BLaER1 treated with 17β-estradiol and CSF1 and Interleukin-3, amounts not matched to agents 10 nM and 100 nM (cell line): ENCODE data around the gene MED15.

Experiments
- H3K27ac ChIP-seq, 11 experiments: shearing (Covaris generic); formaldehyde crosslinking; 2 replicates each; pipeline ENCODE4 v1.8.1; 2022
- H3K27me3 ChIP-seq, 11 experiments: shearing (Covaris generic); formaldehyde crosslinking; 2 replicates each; pipeline ENCODE4 v1.8.1; 2022
- H3K36me3 ChIP-seq, 11 experiments: shearing (Covaris generic); formaldehyde crosslinking; 2 replicates each; pipeline ENCODE4 v1.8.1; 2022
- H3K4me1 ChIP-seq, 10 experiments: shearing (Covaris generic); formaldehyde crosslinking; 2 replicates each; pipeline ENCODE4 v1.8.1; 2022
- H3K4me2 ChIP-seq, 11 experiments: shearing (Covaris generic); formaldehyde crosslinking; 2 replicates each; pipeline ENCODE4 v1.8.1; 2022
- H3K4me3 ChIP-seq, 10 experiments: shearing (Covaris generic); formaldehyde crosslinking; 2 replicates each; pipeline ENCODE4 v1.8.1; 2022
- H3K9ac ChIP-seq, 11 experiments: shearing (Covaris generic); formaldehyde crosslinking; 2 replicates each; pipeline ENCODE4 v1.8.1; 2022
- H3K9me3 ChIP-seq, 11 experiments: shearing (Covaris generic); formaldehyde crosslinking; replicated peaks in 1 of 11; 2 replicates each; pipeline ENCODE4 v1.8.1; 2022
- H4K20me1 ChIP-seq, 11 experiments: shearing (Covaris generic); formaldehyde crosslinking; 2 replicates each; pipeline ENCODE4 v1.8.1; 2022
- Cebpa-rat ChIP-seq, 11 experiments: shearing (Covaris generic); IDR thresholded peaks; 2 replicates each; pipeline ENCODE4 v1.8.1; 2022

Gene MED15

GRCh38 chr22:20582520-20583361 is 75.3 kb downstream of the MED15 start:
- Histone ChIP-seq H3K4me1 (peaks cover 0 to 21% (median 14%) of the 10 kb centered on the region in 10 experiments; a peak in 14 of 20 replicates), H3K36me3 (peaks cover 96 to 100% (median 100%) of the 10 kb centered on the region in 11 experiments), H3K27ac (no peak overlapping the region), H3K4me2 (no peak overlapping the region), H3K4me3 (no peak overlapping the region), H4K20me1 (peaks cover 50 to 100% (median 95%) of the 10 kb centered on the region in 11 experiments), H3K9ac (0 out of 22 replicates have a peak overlapping the region, but pooled peaks of 1 of the 11 experiments have one; percentile 24), H3K9me3 (no peaks in the 10 kb centered on the region), H3K27me3 (no peaks in the 10 kb centered on the region)
- no peak for TF ChIP-seq Cebpa-rat (IDR thresholded peaks at IDR 0.05)

- H3K27me3 ChIP-seq, result no peaks in the 10 kb centered on the region
- TF ChIP-seq Cebpa-rat (IDR thresholded peaks at IDR 0.05), result no peak
- no peak overlapping the region for H3K4me2 ChIP-seq
- H4K20me1 ChIP-seq, result peaks cover 48 to 100% (median 94%) of the 10 kb centered on the region in 11 experiments
- 0 out of 22 replicates have a peak overlapping the region, but pooled peaks of 1 of the 11 experiments have one; percentile 24 for H3K9ac ChIP-seq
- peaks cover 90 to 100% (median 96%) of the 10 kb centered on the region in 11 experiments for H3K36me3 ChIP-seq
- H3K4me3 ChIP-seq, result no peak overlapping the region
- H3K4me1 ChIP-seq, result peaks cover 0 to 21% (median 14%) of the 10 kb centered on the region in 10 experiments; a peak in 10 of 20 replicates
- no peaks in the 10 kb centered on the region for H3K9me3 ChIP-seq
- H3K27ac ChIP-seq, result no peak overlapping the region
Observed at GRCh38 chr22:20583471-20583922, 76.1 kb downstream of the MED15 start.

- Histone ChIP-seq H3K36me3 (peaks cover 82 to 93% (median 89%) of the 10 kb centered on the region in 11 experiments), H4K20me1 (peaks cover 41 to 100% (median 91%) of the 10 kb centered on the region in 11 experiments)
- no peak for TF ChIP-seq Cebpa-rat (IDR thresholded peaks at IDR 0.05)
Observed at GRCh38 chr22:20584029-20584871, 76.8 kb downstream of the MED15 start.

GRCh38 chr22:20584872-20585638 is 77.6 kb downstream of the MED15 start:
- Histone ChIP-seq H3K4me3 (no peak overlapping the region), H3K27me3 (no peaks in the 10 kb centered on the region), H3K27ac (no peak overlapping the region), H3K36me3 (peaks cover 74 to 85% (median 81%) of the 10 kb centered on the region in 11 experiments), H3K4me2 (no peak overlapping the region), H3K9ac (no peak overlapping the region), H3K9me3 (no peaks in the 10 kb centered on the region), H3K4me1 (peaks cover 0 to 16% (median 6%) of the 10 kb centered on the region in 10 experiments; a peak in 9 of 20 replicates), H4K20me1 (peaks cover 32 to 100% (median 83%) of the 10 kb centered on the region in 11 experiments)
- TF ChIP-seq Cebpa-rat (IDR thresholded peaks at IDR 0.05), result no peak

More at GRCh38 chr22:20584029-20584871, 76.8 kb downstream of the MED15 start:
- H3K4me2 ChIP-seq, result no peak overlapping the region
- no peak overlapping the region for H3K9ac ChIP-seq
- peaks cover 0 to 21% (median 13%) of the 10 kb centered on the region in 10 experiments; a peak in 10 of 20 replicates for H3K4me1 ChIP-seq
- H3K27ac ChIP-seq, result no peak overlapping the region
- no peaks in the 10 kb centered on the region for H3K27me3 ChIP-seq
- no peak overlapping the region for H3K4me3 ChIP-seq
- H3K9me3 ChIP-seq, result no peaks in the 10 kb centered on the region

- no peaks in the 10 kb centered on the region for H3K27me3 ChIP-seq
- no peak overlapping the region for H3K4me2 ChIP-seq
- no peak overlapping the region for H3K27ac ChIP-seq
- no peak overlapping the region for H3K9ac ChIP-seq
- H3K36me3 ChIP-seq, result peaks cover 68 to 77% (median 73%) of the 10 kb centered on the region in 11 experiments
- peaks cover 0 to 15% (median 4%) of the 10 kb centered on the region in 10 experiments; a peak in 10 of 20 replicates for H3K4me1 ChIP-seq
- no peak for TF ChIP-seq Cebpa-rat (IDR thresholded peaks at IDR 0.05)
- no peak overlapping the region for H3K4me3 ChIP-seq
- peaks cover 25 to 100% (median 76%) of the 10 kb centered on the region in 11 experiments for H4K20me1 ChIP-seq
- H3K9me3 ChIP-seq, result no peaks in the 10 kb centered on the region
Observed at GRCh38 chr22:20585639-20586402, 78.4 kb downstream of the MED15 start.

GRCh38 chr22:20586403-20586745 is 79.0 kb downstream of the MED15 start:
- no peaks in the 10 kb centered on the region for H3K9me3 ChIP-seq
- H4K20me1 ChIP-seq, result peaks cover 19 to 99% (median 70%) of the 10 kb centered on the region in 11 experiments
- peaks cover 0 to 14% (median 4%) of the 10 kb centered on the region in 10 experiments; a peak in 9 of 20 replicates for H3K4me1 ChIP-seq
- no peak overlapping the region for H3K4me2 ChIP-seq
- H3K9ac ChIP-seq, result no peak overlapping the region
- H3K27ac ChIP-seq, result no peak overlapping the region
- TF ChIP-seq Cebpa-rat (IDR thresholded peaks at IDR 0.05), result no peak
- peaks cover 64 to 72% (median 67%) of the 10 kb centered on the region in 11 experiments for H3K36me3 ChIP-seq
- H3K4me3 ChIP-seq, result no peak overlapping the region
- H3K27me3 ChIP-seq, result no peaks in the 10 kb centered on the region

- Histone ChIP-seq H3K27ac (no peak overlapping the region), H4K20me1 (peaks cover 11 to 90% (median 60%) of the 10 kb centered on the region in 11 experiments; a peak in 21 of 22 replicates), H3K27me3 (no peaks in the 10 kb centered on the region), H3K4me3 (no peak overlapping the region), H3K9me3 (no peaks in the 10 kb centered on the region), H3K4me2 (no peak overlapping the region), H3K9ac (no peak overlapping the region), H3K4me1 (peaks cover 0 to 12% (median 3%) of the 10 kb centered on the region in 10 experiments; a peak in 6 of 20 replicates), H3K36me3 (peaks cover 54 to 62% (median 57%) of the 10 kb centered on the region in 11 experiments)
- no peak for TF ChIP-seq Cebpa-rat (IDR thresholded peaks at IDR 0.05)
Observed at GRCh38 chr22:20587206-20587958, 80.0 kb downstream of the MED15 start.
